ENCODE data around the gene NTRK2.

Gene NTRK2

GRCh38 chr9:84736081-84736480, 66.6 kb downstream of the NTRK2 start:
- no peak overlapping the region for H3K27ac Mint-ChIP-seq
- ATAC-seq (ENCODE audit: low read depth), result no peak
- H3K9me3 Mint-ChIP-seq, result peaks cover 1% of the 10 kb centered on the region
- no peaks in the 10 kb centered on the region for H3K4me1 Mint-ChIP-seq
- H3K36me3 Mint-ChIP-seq, result no peaks in the 10 kb centered on the region
- no peaks in the 10 kb centered on the region for H3K27me3 Mint-ChIP-seq
- H3K4me3 Mint-ChIP-seq, result no peak overlapping the region
- DNase-seq (ENCODE audit: low spot score in 2 of 2), result no peak

GRCh38 chr9:84736536-84736935, 67.0 kb downstream of the NTRK2 start:
- H3K9me3 Mint-ChIP-seq, result peaks cover 1% of the 10 kb centered on the region

GRCh38 chr9:84738353-84738752, 68.8 kb downstream of the NTRK2 start:
- Mint-ChIP-seq H3K4me1 (no peaks in the 10 kb centered on the region), H3K4me3 (no peak overlapping the region), H3K27me3 (no peaks in the 10 kb centered on the region), H3K9me3 (peaks cover 1% of the 10 kb centered on the region), H3K36me3 (no peaks in the 10 kb centered on the region), H3K27ac (no peak overlapping the region)
- DNase-seq (ENCODE audit: low spot score in 2 of 2) (no peak), ATAC-seq (ENCODE audit: low read depth) (no peak)

More at GRCh38 chr9:84736536-84736935, 67.0 kb downstream of the NTRK2 start:
- no peaks in the 10 kb centered on the region for H3K4me1 Mint-ChIP-seq
- no peak overlapping the region for H3K27ac Mint-ChIP-seq
- no peaks in the 10 kb centered on the region for H3K36me3 Mint-ChIP-seq
- DNase-seq (ENCODE audit: low spot score in 2 of 2) (no peak), ATAC-seq (ENCODE audit: low read depth) (no peak)
- H3K27me3 Mint-ChIP-seq, result no peaks in the 10 kb centered on the region
- no peak overlapping the region for H3K4me3 Mint-ChIP-seq

GRCh38 chr9:84742261-84742660, 72.7 kb downstream of the NTRK2 start:
- no peak overlapping the region for H3K4me3 Mint-ChIP-seq
- DNase-seq (ENCODE audit: low spot score in 2 of 2) (no peak), ATAC-seq (ENCODE audit: low read depth) (no peak)
- no peaks in the 10 kb centered on the region for H3K36me3 Mint-ChIP-seq
- H3K9me3 Mint-ChIP-seq, result no peaks in the 10 kb centered on the region
- H3K4me1 Mint-ChIP-seq, result no peaks in the 10 kb centered on the region
- H3K27me3 Mint-ChIP-seq, result no peaks in the 10 kb centered on the region
- H3K27ac Mint-ChIP-seq, result no peak overlapping the region

- Mint-ChIP-seq H3K4me3 (no peak overlapping the region), H3K9me3 (no peaks in the 10 kb centered on the region), H3K36me3 (no peaks in the 10 kb centered on the region), H3K4me1 (peaks cover 3% of the 10 kb centered on the region), H3K27ac (no peak overlapping the region), H3K27me3 (no peaks in the 10 kb centered on the region)
- ATAC-seq (ENCODE audit: low read depth) (no peak), DNase-seq (ENCODE audit: low spot score in 2 of 2) (no peak)
These were observed 74.7 kb downstream of the NTRK2 start for GRCh38 chr9:84744195-84744594.

GRCh38 chr9:84744726-84745125, 75.2 kb downstream of the NTRK2 start:
- no peaks in the 10 kb centered on the region for H3K9me3 Mint-ChIP-seq
- DNase-seq (ENCODE audit: low spot score in 2 of 2), result no peak

GRCh38 chr9:84748112-84748511, 78.6 kb downstream of the NTRK2 start:
- Mint-ChIP-seq H3K27me3 (no peaks in the 10 kb centered on the region), H3K9me3 (no peaks in the 10 kb centered on the region), H3K27ac (no peak overlapping the region), H3K36me3 (no peaks in the 10 kb centered on the region), H3K4me3 (no peak overlapping the region), H3K4me1 (peaks cover 7% of the 10 kb centered on the region)
- ATAC-seq (ENCODE audit: low read depth) (peak; percentile 71), DNase-seq (ENCODE audit: low spot score in 2 of 2) (no peak)

More at GRCh38 chr9:84744726-84745125, 75.2 kb downstream of the NTRK2 start:
- peaks cover 3% of the 10 kb centered on the region for H3K4me1 Mint-ChIP-seq
- H3K27ac Mint-ChIP-seq, result no peak overlapping the region
- H3K27me3 Mint-ChIP-seq, result no peaks in the 10 kb centered on the region
- H3K4me3 Mint-ChIP-seq, result no peak overlapping the region
- ATAC-seq (ENCODE audit: low read depth), result no peak
- no peaks in the 10 kb centered on the region for H3K36me3 Mint-ChIP-seq

GRCh38 chr9:84750152-84750865, 80.8 kb downstream of the NTRK2 start:
- DNase-seq (ENCODE audit: low spot score in 2 of 2) (no peak), ATAC-seq (ENCODE audit: low read depth) (no peak)
- Mint-ChIP-seq H3K27ac (no peak overlapping the region), H3K4me3 (no peak overlapping the region), H3K27me3 (no peaks in the 10 kb centered on the region), H3K9me3 (no peaks in the 10 kb centered on the region), H3K36me3 (no peaks in the 10 kb centered on the region), H3K4me1 (peaks cover 7% of the 10 kb centered on the region)

GRCh38 chr9:84751921-84752320, 82.4 kb downstream of the NTRK2 start:
- Mint-ChIP-seq H3K4me1 (peaks cover 7% of the 10 kb centered on the region), H3K27ac (no peak overlapping the region), H3K27me3 (no peaks in the 10 kb centered on the region), H3K36me3 (no peaks in the 10 kb centered on the region), H3K4me3 (no peak overlapping the region), H3K9me3 (no peaks in the 10 kb centered on the region)
- DNase-seq (ENCODE audit: low spot score in 2 of 2), result no peak
- ATAC-seq (ENCODE audit: low read depth), result no peak

GRCh38 chr9:84754461-84754860, 84.9 kb downstream of the NTRK2 start:
- Mint-ChIP-seq H3K36me3 (no peaks in the 10 kb centered on the region), H3K9me3 (no peaks in the 10 kb centered on the region), H3K27ac (no peak overlapping the region), H3K4me3 (peak overlapping the region; percentile 0), H3K4me1 (peaks cover 4% of the 10 kb centered on the region), H3K27me3 (no peaks in the 10 kb centered on the region)
- no peak for ATAC-seq (ENCODE audit: low read depth)
- no peak for DNase-seq (ENCODE audit: low spot score in 2 of 2)

- DNase-seq (ENCODE audit: low spot score in 2 of 2), result no peak
- Mint-ChIP-seq H3K36me3 (no peaks in the 10 kb centered on the region), H3K9me3 (no peaks in the 10 kb centered on the region), H3K27me3 (no peaks in the 10 kb centered on the region), H3K4me3 (no peak overlapping the region), H3K4me1 (peaks cover 4% of the 10 kb centered on the region), H3K27ac (no peak overlapping the region)
- ATAC-seq (ENCODE audit: low read depth), result no peak
These were observed 85.4 kb downstream of the NTRK2 start for GRCh38 chr9:84754881-84755280.

GRCh38 chr9:84755380-84755779, 85.9 kb downstream of the NTRK2 start:
- peaks cover 2% of the 10 kb centered on the region for H3K4me1 Mint-ChIP-seq
- ATAC-seq (ENCODE audit: low read depth) (no peak), DNase-seq (ENCODE audit: low spot score in 2 of 2) (no peak)
- no peak overlapping the region for H3K4me3 Mint-ChIP-seq
- H3K9me3 Mint-ChIP-seq, result no peaks in the 10 kb centered on the region
- H3K27me3 Mint-ChIP-seq, result no peaks in the 10 kb centered on the region
- H3K36me3 Mint-ChIP-seq, result no peaks in the 10 kb centered on the region
- no peak overlapping the region for H3K27ac Mint-ChIP-seq

GRCh38 chr9:84756171-84756570, 86.6 kb downstream of the NTRK2 start:
- no peak for ATAC-seq (ENCODE audit: low read depth)
- Mint-ChIP-seq H3K36me3 (no peaks in the 10 kb centered on the region), H3K27me3 (no peaks in the 10 kb centered on the region), H3K4me3 (no peak overlapping the region), H3K9me3 (no peaks in the 10 kb centered on the region), H3K27ac (no peak overlapping the region), H3K4me1 (peaks cover 2% of the 10 kb centered on the region)
- DNase-seq (ENCODE audit: low spot score in 2 of 2), result no peak

GRCh38 chr9:84756731-84757130, 87.2 kb downstream of the NTRK2 start:
- Mint-ChIP-seq H3K4me1 (peaks cover 2% of the 10 kb centered on the region), H3K9me3 (no peaks in the 10 kb centered on the region), H3K4me3 (no peak overlapping the region), H3K27me3 (no peaks in the 10 kb centered on the region), H3K36me3 (no peaks in the 10 kb centered on the region), H3K27ac (no peak overlapping the region)
- ATAC-seq (ENCODE audit: low read depth), result no peak
- no peak for DNase-seq (ENCODE audit: low spot score in 2 of 2)

- no peaks in the 10 kb centered on the region for H3K36me3 Mint-ChIP-seq
- no peak overlapping the region for H3K27ac Mint-ChIP-seq
- H3K27me3 Mint-ChIP-seq, result no peaks in the 10 kb centered on the region
- DNase-seq (ENCODE audit: low spot score in 2 of 2) (no peak), ATAC-seq (ENCODE audit: low read depth) (no peak)
- peaks cover 2% of the 10 kb centered on the region for H3K9me3 Mint-ChIP-seq
- no peak overlapping the region for H3K4me3 Mint-ChIP-seq
- no peaks in the 10 kb centered on the region for H3K4me1 Mint-ChIP-seq
These were observed 89.3 kb downstream of the NTRK2 start for GRCh38 chr9:84758817-84759216.
